Forelimb muscle (tissue), 1 donor: ENCODE data around the gene NALCN. TPM values are rescaled to one million over a fixed set of nuclear protein-coding genes. Genes with fewer than 3 reads are reported as not detected.
"Not testable (repeated sequence)": the region's sequence is repeated elsewhere in the genome, so short reads cannot be mapped to it uniquely, and the experiment has no call there.

Experiments
- DNase-seq: peaks from one replicate; pipeline ENCODE4 v3.0.0-alpha.2; 2013; ENCODE audit warnings: low read depth
- polyA plus RNA-seq: library from polyadenylated mRNA; unstranded; fragments of 120-200 nt; gene quantifications from one replicate; pipeline ENCODE4 v1.2.1, GENCODE V29; 2013; ENCODE audit not compliant: insufficient read length

NALCN gene
- polyA plus RNA-seq, 1 donor: 0.18 TPM

DNA sequence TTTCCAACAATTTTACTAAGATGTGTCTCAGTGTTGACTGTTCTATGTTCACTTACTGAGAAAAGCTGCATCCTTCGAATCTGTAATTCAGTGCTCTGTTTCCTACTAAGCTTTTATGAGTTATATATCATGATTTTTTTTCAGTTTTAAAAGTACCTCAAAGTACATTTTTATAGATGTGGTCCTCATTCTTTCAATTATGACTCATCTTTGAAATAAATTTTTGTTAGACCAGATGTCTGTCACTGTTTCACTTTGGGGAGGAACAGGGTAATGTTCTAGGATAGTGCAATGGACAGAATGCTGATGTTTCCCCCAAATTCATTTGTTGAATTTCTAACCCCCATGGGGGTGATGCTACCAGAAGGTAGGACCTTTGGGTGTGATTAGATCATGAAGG lies 74.8 kb downstream of the NALCN start:
- DNase-seq: no peak

DNA sequence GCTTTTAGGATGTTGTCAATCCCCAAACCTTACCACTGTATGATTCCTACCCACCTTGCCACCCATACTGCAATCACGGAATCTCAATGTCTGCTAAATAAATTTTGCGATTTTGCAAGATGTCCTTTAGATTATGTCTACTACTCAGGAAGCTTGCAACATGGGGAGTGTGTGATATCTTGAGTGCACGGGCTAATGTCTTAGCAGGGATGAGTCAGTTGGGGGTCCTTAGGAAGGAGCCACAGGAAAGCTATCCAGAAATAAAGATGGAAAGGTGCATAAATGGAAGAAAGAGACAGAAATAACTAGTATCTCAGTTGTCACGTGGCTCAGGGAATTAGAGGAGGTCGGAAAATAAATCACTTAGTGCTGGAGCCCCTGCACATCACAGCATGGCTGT lies 77.1 kb downstream of the NALCN start:
- DNase-seq: no peak

DNA sequence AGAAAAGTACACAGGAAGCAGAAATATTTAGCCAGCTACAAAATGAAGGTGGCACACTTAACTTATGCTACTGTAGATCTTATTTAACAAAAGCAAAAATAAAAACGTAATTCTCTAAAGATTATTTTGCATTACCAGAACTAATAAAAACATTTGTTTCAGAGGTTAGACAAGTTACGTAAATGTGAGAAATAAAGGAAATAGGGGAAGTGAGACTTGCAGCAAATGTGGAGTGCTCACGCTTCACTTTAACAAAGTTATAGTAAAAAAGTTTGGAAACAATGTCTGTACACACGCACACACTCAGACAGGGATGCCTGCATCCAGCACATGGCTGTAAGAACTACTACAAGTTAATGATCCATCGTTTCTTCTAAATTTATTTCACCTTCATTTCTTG lies 83.7 kb downstream of the NALCN start:
- no peak for DNase-seq

DNA sequence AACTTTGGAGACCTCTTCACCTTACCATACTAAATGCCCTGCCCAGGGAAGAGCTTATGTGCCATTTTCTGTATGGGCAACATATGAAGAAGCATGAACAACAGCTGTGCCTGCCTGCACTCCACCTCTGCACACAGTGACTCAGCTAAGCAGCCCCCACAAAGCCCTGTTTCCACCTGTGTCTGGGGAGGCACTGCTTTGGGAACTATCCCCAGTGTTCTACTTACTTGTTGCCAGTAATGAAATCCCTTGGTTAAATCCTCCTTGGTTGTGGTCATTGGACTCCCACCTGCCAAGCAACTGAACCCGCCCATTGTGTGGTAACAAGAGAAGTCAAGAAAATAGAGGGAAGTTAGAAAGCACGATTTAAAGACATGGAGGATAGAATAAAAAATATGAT lies 84.6 kb downstream of the NALCN start:
- no peak for DNase-seq

DNA sequence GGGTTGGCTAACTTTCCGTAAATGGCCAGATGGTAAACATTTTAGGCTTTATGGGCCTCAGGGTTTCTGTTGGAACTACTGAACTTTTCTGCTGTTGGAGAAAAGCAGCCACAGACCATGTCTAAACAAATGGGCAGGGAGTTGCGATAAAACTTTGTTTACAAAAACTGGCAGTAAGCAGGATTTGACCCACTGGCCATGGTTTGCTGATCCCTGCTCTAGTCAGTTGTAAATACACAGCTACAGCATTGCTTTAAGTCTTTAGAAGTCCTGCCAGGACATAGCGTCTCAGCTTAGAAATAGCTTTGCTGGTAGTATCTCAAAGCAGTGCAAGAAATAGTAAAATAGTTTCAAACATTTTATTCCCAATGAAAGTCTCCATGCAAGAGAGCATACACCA lies 88.4 kb downstream of the NALCN start:
- no peak for DNase-seq

DNA sequence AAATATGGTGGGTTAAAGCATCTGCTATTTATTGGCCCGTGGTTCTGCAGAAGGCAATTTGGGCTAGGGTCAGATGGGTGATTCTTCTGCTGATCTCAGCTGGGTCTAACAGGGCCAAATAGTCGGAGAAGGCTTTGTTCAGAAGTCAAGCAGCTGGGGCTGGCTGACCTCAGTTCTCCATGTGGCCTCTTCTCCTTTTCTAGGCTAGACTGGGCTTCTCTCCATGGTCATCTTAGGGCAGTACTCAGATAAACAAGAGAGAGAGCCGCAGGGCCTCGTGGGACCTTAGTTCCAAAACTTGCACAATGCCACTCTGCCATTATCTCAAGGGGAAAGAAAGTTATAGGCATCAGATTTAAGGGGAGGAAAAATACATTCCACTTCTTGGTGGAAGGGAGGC lies 89.6 kb downstream of the NALCN start:
- DNase-seq: no peak

DNA sequence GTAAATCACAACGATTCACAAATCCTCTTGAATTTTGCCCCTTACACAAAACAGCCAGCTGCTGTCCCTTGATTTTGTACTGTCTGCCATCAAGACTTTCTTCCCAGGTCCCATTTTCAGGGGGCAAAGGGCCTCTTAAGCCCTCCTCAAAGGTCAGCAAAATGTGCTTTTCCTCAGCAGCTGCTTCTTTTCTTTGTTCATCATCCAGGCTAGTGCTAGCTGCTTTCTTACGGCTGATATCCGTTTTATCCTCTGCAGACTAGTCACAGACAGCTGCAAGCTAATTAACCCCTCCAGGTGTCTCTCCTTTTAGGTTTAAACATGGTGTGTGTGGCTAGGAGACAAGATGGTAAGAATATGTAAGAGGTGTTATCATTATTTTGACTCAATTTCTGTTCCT lies 90.9 kb downstream of the NALCN start:
- DNase-seq: no peak

DNA sequence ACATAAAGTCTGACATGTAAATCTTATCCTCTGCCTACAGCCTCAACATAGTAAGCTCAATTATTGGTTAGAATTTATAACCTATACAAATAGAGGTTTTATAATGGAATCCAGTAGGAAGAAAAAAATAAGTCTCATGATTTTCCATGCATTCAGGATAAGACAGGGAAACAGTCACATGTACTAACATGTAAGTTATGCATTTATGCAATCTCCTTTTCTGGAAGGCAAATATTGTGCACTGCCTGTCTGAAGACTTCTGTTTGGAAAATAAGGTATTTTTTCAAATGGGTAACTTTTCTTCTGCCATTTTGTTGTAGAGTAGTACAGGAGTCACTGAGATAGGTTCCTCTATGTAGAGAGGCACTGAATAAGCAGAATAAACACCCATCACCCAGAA lies 92.7 kb downstream of the NALCN start:
- DNase-seq: no peak

DNA sequence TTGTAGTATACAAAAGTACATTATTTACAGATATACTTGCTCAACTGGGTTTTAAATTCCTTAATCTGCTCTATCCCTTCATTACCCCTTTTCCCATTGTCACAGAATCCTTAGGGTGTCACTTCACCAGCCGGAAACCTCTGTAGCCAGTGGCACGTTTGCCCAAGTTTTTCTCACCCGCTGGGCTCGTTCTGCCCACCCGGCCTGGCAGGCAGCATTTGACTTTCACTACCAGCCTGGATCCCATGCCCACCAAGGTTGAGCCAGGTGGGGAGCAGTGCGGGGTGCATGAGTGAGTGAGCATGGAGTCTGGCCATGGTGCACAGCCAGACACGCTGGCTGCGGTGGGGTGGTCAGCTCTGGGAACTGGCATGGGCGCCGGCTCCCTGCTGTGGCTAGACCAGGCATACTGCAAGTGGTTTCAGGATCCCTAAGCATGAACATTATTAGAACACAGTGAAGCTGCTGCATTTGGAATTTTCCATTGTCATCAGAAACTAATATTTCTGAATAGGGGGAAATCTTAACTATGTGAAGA lies 98.3 kb downstream of the NALCN start:
- no peak for DNase-seq

DNA sequence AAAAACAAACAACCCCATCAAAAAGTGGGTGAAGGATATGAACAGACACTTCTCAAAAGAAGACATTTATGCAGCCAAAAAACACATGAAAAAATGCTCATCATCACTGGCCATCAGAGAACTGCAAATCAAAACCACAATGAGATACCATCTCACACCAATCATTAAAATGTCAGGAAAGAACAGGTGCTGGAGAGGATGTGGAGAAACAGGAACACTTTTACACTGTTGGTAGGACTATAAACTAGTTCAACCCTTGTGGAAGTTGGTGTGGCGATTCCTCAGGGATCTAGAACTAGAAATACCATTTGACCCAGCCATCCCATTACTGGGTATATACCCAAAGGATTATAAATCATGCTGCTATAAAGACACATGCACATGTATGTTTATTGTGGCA lies 102.8 kb downstream of the NALCN start:
- DNase-seq: not testable (repeated sequence)

DNA sequence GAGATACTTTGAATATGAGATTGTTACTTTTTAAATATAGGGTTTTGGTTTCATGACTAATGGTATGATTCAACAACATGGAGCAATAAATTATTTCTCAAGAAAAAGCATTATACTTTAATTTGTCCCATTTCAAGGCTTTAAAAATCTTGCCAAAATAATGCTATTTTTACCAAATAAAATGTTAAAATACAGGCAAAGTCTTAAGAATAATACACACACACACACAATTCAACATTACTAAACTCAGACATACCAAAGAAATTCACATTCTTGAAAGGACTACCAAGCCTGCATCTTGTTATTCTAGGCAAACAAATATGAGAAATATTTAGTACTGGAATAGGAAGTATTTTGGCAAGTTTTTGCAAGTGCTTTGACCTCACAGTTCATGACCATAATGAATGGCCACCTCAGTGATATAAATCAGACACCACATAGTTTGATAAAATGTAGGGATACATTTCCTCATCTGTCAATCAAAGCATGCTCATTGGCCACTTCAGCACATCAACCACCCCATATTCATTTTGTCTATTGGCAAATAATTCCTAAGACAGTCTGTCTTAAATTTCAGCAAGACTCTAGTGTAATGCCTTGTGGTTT lies 107.2 kb downstream of the NALCN start:
- no peak for DNase-seq

DNA sequence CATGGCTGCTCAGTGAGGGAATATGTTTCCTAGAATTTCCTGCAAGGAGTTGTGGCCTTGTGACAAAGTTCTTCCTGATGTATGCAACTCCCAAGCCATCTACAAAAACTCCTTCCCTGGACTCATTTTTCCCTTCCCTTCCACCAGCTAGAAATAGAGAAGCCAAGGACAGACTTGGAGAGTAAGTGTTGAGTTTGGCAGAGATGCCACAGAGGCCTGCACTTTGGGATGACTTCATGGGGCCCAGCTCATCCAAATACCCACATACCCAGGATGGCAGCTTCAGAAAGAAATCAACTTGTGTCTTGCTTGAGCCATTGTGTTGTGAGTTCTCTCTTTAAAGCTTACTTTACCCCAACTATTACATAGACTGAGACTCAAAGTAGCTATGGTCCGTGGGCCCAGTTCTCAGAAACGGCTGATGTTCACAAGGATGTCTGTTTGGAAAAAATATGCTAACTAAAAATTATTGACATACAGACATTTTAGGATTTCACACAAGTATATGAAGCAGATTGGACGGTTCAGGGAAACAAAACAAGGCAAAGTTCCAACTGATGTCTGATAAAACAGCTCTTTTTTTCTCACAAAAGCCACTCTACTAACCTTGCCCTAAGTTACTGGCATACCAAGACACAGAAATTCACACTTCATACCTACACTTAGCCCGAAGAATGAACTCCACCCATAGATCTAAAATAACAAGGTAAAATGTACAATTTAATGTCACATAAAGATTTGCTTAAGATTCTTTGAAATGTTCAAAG lies 107.9 kb downstream of the NALCN start:
- no peak for DNase-seq

DNA sequence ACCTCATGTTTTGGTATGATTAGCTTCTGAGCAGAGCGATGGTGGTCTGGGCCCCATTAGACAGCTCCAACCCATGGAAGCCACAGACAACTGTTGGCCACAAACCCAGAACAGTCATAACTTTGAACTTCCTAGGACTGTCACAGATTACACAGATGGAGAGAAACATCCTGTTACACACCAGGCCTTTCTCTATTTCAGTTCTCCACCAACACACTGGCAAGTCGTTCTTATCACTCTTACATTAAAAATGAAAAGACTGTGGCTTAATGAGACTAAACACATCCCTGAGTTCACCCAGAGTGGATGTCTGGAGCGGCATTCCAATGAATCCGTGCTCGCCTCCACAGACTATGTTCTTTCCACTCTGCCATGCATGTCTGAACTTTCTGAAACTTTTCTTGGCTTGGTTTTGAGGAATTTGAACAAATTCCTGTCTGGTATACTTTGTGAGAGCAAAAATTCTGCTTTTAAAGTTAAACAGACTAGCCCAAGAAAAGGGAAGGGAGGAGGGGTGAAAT lies 109.1 kb downstream of the NALCN start:
- DNase-seq: no peak

DNA sequence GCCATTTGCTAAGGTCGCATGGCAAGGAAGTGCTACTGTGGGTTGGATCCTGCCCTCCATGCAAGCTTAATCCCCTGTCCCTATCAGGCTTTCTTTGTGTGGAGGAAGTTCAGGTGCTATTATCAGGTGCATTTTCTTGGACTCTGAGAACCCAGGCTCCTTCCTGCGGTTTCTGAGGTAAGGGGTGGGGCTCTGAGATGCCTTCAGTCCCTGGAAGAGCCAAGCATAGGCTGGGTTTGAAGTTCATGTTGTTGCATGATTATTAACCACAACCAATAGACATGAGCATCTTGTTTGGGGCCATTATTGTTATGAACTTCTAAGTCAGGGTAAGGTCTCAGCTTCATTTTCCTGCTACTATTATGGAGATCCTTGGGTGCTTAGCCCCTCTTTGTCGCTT lies 109.5 kb downstream of the NALCN start:
- no peak for DNase-seq

DNA sequence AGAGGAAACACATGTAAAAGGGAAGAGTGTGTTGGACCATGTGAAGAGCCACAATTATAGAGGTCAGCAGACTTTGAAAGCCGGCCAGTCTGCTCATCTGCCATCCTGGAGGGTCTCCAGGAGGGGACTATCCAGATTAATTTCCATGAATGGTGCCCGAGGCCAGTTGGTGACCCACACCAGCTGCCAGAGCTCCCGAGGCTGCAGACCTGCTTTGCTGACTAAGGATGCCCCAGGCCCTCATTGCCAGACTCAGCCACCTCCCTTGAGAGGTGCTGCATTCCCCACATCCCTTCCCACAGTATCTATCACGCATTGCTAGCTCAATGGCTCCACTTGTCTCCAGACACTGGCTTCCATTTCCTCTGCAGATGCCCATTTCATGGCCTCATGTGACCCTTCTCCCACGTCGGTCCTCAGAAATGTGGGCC lies 110.3 kb downstream of the NALCN start:
- DNase-seq: no peak

DNA sequence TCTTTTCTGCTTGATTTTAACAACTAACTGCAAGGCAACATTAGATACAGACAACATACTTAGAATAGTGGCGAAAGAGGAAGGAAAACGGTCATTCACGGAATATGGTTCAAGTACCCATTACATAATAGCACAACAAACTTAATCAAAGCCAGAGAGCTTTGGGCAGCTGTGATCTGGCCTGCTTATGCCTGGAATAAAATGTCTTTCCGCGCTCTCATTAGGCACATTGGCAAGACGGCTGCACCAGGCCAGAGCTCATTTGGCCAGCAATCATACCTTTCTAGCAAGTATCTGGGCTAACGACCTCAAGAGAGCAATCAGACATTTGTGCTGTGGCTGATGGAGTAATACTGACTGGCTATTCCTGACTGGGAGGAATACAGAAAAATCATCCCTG lies 112.8 kb downstream of the NALCN start:
- no peak for DNase-seq

DNA sequence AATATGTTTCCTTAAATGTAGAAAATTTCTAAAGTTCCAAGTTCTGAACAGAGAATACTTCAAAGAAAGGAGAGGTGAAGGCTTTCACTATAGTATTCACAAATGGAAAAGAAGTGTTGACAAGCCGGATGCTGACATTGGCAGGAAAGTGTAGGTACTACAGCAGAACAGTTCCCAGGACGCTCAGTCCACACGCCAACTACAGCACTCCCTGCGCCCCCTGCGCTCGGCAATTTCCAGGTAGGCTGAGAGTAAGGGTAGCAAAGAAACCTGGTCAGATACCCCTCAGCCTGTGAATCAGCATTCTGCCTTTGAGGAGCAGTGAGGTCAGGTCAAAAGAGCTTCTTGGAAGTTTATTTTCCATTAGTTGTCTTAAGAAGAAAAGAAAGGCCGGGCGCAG lies 115.3 kb downstream of the NALCN start:
- no peak for DNase-seq

DNA sequence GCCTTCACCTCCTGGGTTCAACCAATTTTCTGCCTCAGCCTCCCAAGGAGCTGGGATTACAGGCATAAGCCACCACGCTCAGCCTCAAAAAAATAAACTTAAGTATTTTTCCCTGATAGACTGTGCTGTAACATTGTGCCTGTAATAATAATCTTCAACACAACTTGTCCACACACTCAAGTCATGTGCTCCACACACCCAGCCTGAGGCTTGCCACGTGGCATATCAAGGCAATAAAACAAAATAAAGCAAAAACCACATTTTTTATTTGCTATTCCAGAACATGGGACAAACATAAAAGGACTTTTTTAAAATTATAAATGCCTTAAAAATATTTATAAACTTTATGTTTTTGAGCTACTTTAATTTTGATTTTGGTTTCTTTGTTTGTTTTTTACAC lies 115.8 kb downstream of the NALCN start:
- DNase-seq: no peak

DNA sequence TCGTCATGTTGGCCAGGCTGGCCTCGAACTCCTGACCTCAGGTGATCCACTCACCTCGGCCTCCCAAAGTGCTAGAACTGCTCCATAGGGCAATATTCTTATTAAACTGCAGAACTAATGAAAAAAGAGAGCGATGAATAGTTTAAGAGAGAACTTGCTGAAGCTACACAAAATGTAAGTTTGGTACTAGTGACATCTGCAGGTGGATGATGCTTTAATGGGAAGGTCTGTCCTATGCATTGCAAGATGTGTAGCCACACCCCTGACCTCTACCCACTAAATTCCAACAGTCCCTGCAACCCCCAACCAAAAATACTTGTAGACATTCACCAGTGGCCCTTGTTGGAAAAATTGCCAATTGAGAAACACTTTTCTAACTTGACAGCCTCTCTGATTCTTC lies 117.8 kb downstream of the NALCN start:
- DNase-seq: no peak

DNA sequence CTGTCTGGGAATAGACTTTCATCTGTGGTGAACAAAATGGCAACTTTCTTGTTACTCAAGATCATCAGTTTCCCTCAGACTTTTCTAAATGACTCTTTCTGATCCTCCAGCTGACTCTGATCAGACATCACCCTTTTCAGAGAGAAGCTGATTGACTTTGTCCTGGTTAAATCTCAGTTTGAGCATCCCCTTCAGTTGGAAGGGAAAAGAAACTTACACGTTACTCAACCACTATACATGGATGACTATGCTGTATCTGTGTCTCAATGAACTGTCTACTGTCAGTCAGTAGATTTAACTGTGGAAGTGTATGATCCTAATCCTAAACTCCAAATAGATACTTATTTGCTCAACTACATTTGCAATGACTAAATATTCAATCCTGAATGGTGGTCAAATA lies 118.5 kb downstream of the NALCN start:
- DNase-seq: no peak

DNA sequence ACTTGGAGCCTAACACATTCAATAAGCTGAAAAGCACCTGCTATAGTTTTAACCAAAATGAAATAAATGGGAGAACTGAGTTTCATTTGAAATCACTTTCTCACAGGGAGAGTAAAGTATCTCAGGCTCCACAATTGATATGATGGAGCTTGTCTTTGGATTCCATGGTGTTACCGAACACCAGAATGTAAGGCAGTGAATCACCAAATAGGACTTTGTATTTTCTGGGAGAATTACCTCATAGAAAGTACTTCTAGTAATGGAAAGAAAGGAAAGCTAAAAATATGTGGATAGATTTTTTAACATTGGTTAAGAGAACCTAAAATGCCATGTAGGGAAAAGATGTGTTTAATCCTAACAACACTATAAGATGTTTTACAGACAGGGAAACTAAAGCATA lies 123.6 kb downstream of the NALCN start:
- no peak for DNase-seq

DNA sequence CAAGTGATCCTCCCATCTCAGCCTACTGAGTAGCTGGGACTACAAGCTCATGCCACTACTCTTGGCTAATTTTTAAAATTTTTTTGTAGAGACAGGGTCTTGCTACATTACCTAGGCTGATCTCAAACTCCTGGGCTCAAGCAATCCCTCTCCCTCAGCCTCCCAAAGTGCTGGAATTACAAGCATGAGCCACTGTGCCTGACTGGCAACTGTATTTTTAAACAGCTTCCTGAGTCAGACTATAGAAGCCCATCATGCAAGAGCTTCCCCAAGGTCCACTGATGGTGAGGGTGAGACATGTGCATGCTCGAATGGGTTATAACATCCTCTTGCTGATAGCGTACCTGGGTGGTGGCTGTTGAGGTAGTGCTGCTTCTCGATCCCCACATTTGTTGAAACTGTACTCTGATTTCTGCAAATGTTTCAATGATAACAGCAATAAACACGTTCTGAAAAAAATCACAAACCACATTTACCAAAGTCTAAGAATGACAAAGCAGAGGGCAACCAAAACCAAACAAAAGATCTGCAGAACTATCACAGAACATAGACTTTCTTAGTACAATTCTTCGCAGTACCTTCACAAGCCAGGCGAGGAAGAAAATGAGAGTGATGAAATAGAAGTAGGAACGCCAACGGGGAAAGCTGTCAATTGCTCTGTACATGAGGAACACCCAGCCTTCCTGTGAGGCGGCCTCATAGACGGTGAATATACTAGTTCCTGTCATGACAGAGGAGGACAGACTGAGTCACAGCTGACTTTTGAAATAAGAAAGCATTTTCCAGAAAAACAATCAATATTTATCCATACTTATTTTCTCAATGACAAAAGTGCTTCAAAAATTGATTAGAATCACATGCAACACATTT lies 124.4 kb downstream of the NALCN start:
- DNase-seq: no peak
